GM13976 (cell line): ENCODE results near the gene LSM11.

ENCODE experiments used
- DNase-seq: peaks from one replicate; pipeline ENCODE4 v3.0.0; 2012; ENCODE audit warnings: low spot score
- in situ Hi-C: fragments of 300-500 bp; cut with MboI; formaldehyde crosslinking; loops from one replicate; pipeline ENCODE4 v1.12.0; 2022; ENCODE audit warnings: low sequenced_read_pairs, mixed read lengths, inconsistent platforms; ENCODE audit not compliant: unreplicated experiment
- TF ChIP-seq, protein P1 (sequence below): IDR thresholded peaks from 2 replicates; pipeline ENCODE4 v1.5.1; 2012; ENCODE audit warnings: borderline replicate concordance, mild to moderate bottlenecking; ENCODE audit not compliant: insufficient read depth; ENCODE audit errors: extremely low read depth, missing control alignments, control extremely low read depth

Gene LSM11

DNA sequence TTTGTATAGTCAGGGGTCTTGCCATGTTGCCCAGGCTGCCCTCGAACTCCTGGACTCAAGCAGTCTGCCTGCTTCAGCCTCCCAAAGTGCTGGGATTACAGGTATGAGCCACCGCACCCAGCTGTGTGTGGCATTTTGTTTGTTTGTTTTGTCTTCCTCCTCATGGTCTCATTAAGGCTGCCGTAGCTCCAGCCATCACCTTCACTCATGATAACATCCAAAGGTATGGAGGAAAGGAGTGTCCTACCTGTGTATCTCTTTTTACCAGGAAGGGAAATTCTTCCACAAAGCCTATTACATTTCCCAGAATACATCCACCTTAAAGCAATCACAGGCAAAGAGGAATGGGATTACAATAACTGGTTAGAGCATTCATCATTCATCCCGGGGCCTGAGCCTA is 27.2 kb downstream of the LSM11 start:
- in situ Hi-C loops: no loop called here

GRCh38 chr5:157772127-157772526 is 28.6 kb downstream of the LSM11 start:
- in situ Hi-C loops: no loop called here
- TF ChIP-seq, protein P1, sequence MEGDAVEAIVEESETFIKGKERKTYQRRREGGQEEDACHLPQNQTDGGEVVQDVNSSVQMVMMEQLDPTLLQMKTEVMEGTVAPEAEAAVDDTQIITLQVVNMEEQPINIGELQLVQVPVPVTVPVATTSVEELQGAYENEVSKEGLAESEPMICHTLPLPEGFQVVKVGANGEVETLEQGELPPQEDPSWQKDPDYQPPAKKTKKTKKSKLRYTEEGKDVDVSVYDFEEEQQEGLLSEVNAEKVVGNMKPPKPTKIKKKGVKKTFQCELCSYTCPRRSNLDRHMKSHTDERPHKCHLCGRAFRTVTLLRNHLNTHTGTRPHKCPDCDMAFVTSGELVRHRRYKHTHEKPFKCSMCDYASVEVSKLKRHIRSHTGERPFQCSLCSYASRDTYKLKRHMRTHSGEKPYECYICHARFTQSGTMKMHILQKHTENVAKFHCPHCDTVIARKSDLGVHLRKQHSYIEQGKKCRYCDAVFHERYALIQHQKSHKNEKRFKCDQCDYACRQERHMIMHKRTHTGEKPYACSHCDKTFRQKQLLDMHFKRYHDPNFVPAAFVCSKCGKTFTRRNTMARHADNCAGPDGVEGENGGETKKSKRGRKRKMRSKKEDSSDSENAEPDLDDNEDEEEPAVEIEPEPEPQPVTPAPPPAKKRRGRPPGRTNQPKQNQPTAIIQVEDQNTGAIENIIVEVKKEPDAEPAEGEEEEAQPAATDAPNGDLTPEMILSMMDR: no peak
- DNase-seq: no peak

More for the DNA sequence above, 27.2 kb downstream of the LSM11 start:
- TF ChIP-seq, protein P1: no peak
- no peak for DNase-seq

DNA sequence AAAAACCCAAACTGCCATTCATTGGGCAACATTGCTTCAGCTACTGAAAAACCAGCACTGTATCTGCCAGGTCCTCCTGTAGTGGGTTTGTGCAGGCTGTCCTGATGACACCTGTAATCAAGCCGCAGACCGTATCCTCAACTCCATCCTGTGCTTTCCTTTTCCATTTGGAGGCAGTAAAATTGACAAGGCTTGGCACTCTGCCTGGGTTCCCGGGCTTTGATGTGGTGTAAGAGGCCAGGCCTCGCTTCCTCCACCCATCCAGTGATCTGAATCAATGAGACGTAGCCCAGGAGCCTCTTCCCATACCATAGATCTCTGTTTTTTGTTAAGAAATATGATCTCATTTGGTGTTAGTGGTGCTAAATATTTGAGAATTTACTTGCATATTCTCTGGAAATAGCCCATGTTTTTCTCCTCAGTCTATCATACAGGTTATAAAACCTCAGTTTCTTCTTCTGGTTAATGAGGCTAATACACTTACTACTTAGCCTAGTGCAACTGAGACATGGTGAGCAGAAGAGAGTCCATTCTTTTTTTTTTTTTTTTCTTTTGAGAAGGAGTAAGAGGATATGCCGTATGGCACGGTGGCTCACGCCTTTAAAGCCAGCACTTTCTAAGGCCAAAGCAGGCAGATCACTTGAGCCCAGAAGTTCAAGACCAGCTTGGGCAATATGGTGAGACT is 34.8 kb downstream of the LSM11 start:
- no peak for DNase-seq
- in situ Hi-C loops: no loop called here
- TF ChIP-seq, protein P1: no peak

- in situ Hi-C loops: no loop called here
- DNase-seq: no peak
- TF ChIP-seq, protein P1: no peak
Measured at GRCh38 chr5:157779221-157779620, 35.7 kb downstream of the LSM11 start.

GRCh38 chr5:157785801-157786200 is 42.3 kb downstream of the LSM11 start:
- TF ChIP-seq, protein P1: no peak
- in situ Hi-C loops: no loop called here
- DNase-seq: no peak

GRCh38 chr5:157793301-157793700 is 49.8 kb downstream of the LSM11 start:
- TF ChIP-seq, protein P1: no peak
- in situ Hi-C loops: no loop called here
- DNase-seq: no peak

- in situ Hi-C loops: no loop called here
- no peak for DNase-seq
- TF ChIP-seq, protein P1: no peak
Measured at GRCh38 chr5:157799578-157799977, 56.1 kb downstream of the LSM11 start.
